Measurements from ENCODE around the gene NCMAP.

Gene NCMAP

GRCh38 chr1:24648919-24649318, 93.0 kb downstream of the NCMAP start:
- Mint-ChIP-seq H3K36me3 (ENCODE audit: insufficient read depth) (peaks cover 82% of the 10 kb centered on the region), H3K27ac (ENCODE audit: low read depth) (no peak overlapping the region), H3K9me3 (no peaks in the 10 kb centered on the region), H3K4me3 (no peak overlapping the region), H3K27me3 (no peaks in the 10 kb centered on the region), H3K4me1 (peaks cover 27% of the 10 kb centered on the region)
- DNase-seq (ENCODE audit: low spot score in 2 of 2) (no peak), ATAC-seq (replicated peaks; ENCODE audit: extremely low read depth, poor library complexity, severe bottlenecking) (no peak)

- DNase-seq (ENCODE audit: low spot score in 2 of 2) (no peak), ATAC-seq (replicated peaks; ENCODE audit: extremely low read depth, poor library complexity, severe bottlenecking) (no peak)
- Mint-ChIP-seq H3K4me1 (peaks cover 26% of the 10 kb centered on the region), H3K27ac (ENCODE audit: low read depth) (no peak overlapping the region), H3K9me3 (no peaks in the 10 kb centered on the region), H3K36me3 (ENCODE audit: insufficient read depth) (peaks cover 88% of the 10 kb centered on the region), H3K27me3 (no peaks in the 10 kb centered on the region), H3K4me3 (no peak overlapping the region)
Observed at GRCh38 chr1:24652382-24652781, 96.5 kb downstream of the NCMAP start.

- DNase-seq (ENCODE audit: low spot score in 2 of 2) (no peak), ATAC-seq (replicated peaks; ENCODE audit: extremely low read depth, poor library complexity, severe bottlenecking) (no peak)
- Mint-ChIP-seq H3K27ac (ENCODE audit: low read depth) (no peak overlapping the region), H3K27me3 (no peaks in the 10 kb centered on the region), H3K9me3 (no peaks in the 10 kb centered on the region), H3K4me3 (no peak overlapping the region), H3K36me3 (ENCODE audit: insufficient read depth) (peaks cover 86% of the 10 kb centered on the region), H3K4me1 (peaks cover 29% of the 10 kb centered on the region)
Observed at GRCh38 chr1:24654010-24654409, 98.1 kb downstream of the NCMAP start.

DNA sequence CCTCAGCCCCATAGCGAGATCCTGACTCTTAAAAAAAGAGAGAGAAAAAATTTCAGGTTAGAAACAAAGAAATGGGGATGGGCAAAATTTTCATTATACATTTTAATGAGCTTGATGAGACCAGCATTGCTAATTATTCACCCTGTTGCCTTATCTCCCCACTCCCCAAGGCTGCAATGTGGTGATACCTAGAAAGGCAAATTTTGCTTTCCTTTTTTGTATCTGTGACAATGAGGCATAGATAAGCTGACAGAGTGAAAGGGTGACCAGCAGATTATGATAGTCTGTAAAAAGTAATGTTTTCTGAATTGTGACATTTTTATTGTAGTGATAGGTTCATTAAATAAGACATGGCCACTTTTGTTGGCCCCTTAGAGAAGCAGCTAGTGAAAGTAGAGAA, 100.2 kb downstream of the NCMAP start:
- H3K27me3 Mint-ChIP-seq, result no peaks in the 10 kb centered on the region
- DNase-seq (ENCODE audit: low spot score in 2 of 2) (no peak), ATAC-seq (replicated peaks; ENCODE audit: extremely low read depth, poor library complexity, severe bottlenecking) (no peak)
- H3K36me3 Mint-ChIP-seq (ENCODE audit: insufficient read depth), result peaks cover 83% of the 10 kb centered on the region
- H3K4me1 Mint-ChIP-seq, result peaks cover 34% of the 10 kb centered on the region
- H3K4me3 Mint-ChIP-seq, result no peak overlapping the region
- H3K9me3 Mint-ChIP-seq, result no peaks in the 10 kb centered on the region
- no peak overlapping the region for H3K27ac Mint-ChIP-seq (ENCODE audit: low read depth)

GRCh38 chr1:24657781-24658180, 101.9 kb downstream of the NCMAP start:
- Mint-ChIP-seq H3K27ac (ENCODE audit: low read depth) (no peak overlapping the region), H3K9me3 (no peaks in the 10 kb centered on the region), H3K4me3 (no peak overlapping the region), H3K27me3 (no peaks in the 10 kb centered on the region), H3K4me1 (peaks cover 30% of the 10 kb centered on the region), H3K36me3 (ENCODE audit: insufficient read depth) (peaks cover 84% of the 10 kb centered on the region)
- DNase-seq (ENCODE audit: low spot score in 2 of 2), result no peak
- no peak for ATAC-seq (replicated peaks; ENCODE audit: extremely low read depth, poor library complexity, severe bottlenecking)

All from central memory CD8-positive, alpha-beta T cell (primary cell).